K562 (cell line): ENCODE measurements around the gene NPPC. TPM values are rescaled to one million over a fixed set of nuclear protein-coding genes. Genes with fewer than 3 reads are reported as not detected.

Experiments
- ATAC-seq: fragments of 200-7000 bp; cut with Tn5 transposase; 3 replicates; pipeline ENCODE4 v1.9.1; 2020; ENCODE audit warnings: moderate library complexity
- BruUV-seq: library from RNA; stranded (reverse); fragments of 400-500 nt; replicated peaks from 2 replicates; lab custom pipeline; 2021; lab: Mats Ljungman, UMichigan
- CTCF ChIA-PET: fragments of 300-600 bp; formaldehyde crosslinking; extraction: SDS; loops from one replicate; lab custom pipeline; 2021; ENCODE audit warnings: low intra/inter-chr PET ratio; lab: Yijun Ruan, JAX
- POLR2A ChIA-PET: fragments of 300-600, 350-650 bp; sonication (Branson Sonifier 250); formaldehyde crosslinking; extraction: SDS; loops from one replicate; lab custom pipeline; 2021; ENCODE audit warnings: antibody characterized with exemption, inconsistent platforms; lab: Yijun Ruan, JAX
- DNase-seq, 4 experiments: peaks; one replicate each; pipeline versions ENCODE4 v3.0.0 to v3.0.0-alpha.2; 2011 to 2018; ENCODE audit warnings: low spot score in 3 of 4, mixed read lengths in 3 of 4; ENCODE audit errors: extremely low read depth in 1 of 4
- FAIRE-seq: peaks from 2 replicates; lab custom pipeline; 2011; peaks lifted over from hg19 to GRCh38; lab: Jason Lieb, UNC
- H2AFZ ChIP-seq: 2 replicates; pipeline ENCODE4 v1.6.0; 2011; ENCODE audit warnings: low read depth, low read length, control low read depth, inconsistent platforms
- H3K27ac ChIP-seq: fragments of 200-600 bp; 3 replicates; pipeline ENCODE4 v1.8.0; 2011; ENCODE audit warnings: low read depth, mild to moderate bottlenecking, control low read depth, inconsistent platforms, low read length, moderate library complexity, mixed read lengths; ENCODE audit errors: extremely low read depth
- H3K27me3 ChIP-seq, 2 experiments: fragments of 300-600 bp in 1 of 2; 2 replicates in 1 of 2; 3 replicates in 1 of 2; pipeline versions ENCODE4 v1.6.0 to v1.8.0; 2011; ENCODE audit warnings: inconsistent platforms in 2 of 2, low read length in 2 of 2, mild to moderate bottlenecking in 1 of 2, mixed read lengths in 1 of 2, moderate library complexity in 1 of 2; ENCODE audit not compliant: control insufficient read depth in 2 of 2, insufficient read depth in 2 of 2
- H3K36me3 ChIP-seq: fragments of 300-600 bp; 3 replicates; pipeline ENCODE4 v1.8.0; 2011; ENCODE audit warnings: mild to moderate bottlenecking, low read length, inconsistent platforms; ENCODE audit not compliant: control insufficient read depth, insufficient read depth
- H3K4me1 ChIP-seq, 2 experiments: fragments of 200-600 bp in 1 of 2; replicated peaks in 1 of 2; 2 replicates in 1 of 2; 3 replicates in 1 of 2; pipeline versions ENCODE4 v1.5.1 to v1.8.0; 2011; ENCODE audit warnings: inconsistent platforms in 2 of 2, low read length in 2 of 2, mild to moderate bottlenecking in 1 of 2, mixed read lengths in 1 of 2, moderate library complexity in 1 of 2; ENCODE audit not compliant: control insufficient read depth in 2 of 2, insufficient read depth in 2 of 2
- H3K4me2 ChIP-seq: 2 replicates; pipeline ENCODE4 v1.6.1; 2011; ENCODE audit warnings: low read length, control low read depth, inconsistent platforms, mixed read lengths; ENCODE audit not compliant: insufficient read depth
- H3K4me3 ChIP-seq: fragments of 200-600 bp; sonication (generic), shearing (Covaris generic); 2 replicates; pipeline ENCODE4 v1.5.1; 2016; ENCODE audit warnings: control low read depth, inconsistent platforms
- H3K79me2 ChIP-seq: fragments of 200-600 bp; 3 replicates; pipeline ENCODE4 v1.8.0; 2011; ENCODE audit warnings: low read length, inconsistent platforms; ENCODE audit not compliant: control insufficient read depth, insufficient read depth
- H3K9ac ChIP-seq, 2 experiments: 2 replicates each; pipeline versions ENCODE4 v1.6.0 to v1.6.1; 2011; ENCODE audit warnings: low read depth in 2 of 2, low read length in 2 of 2, control low read depth in 1 of 2, inconsistent platforms in 1 of 2, mild to moderate bottlenecking in 1 of 2, mixed read lengths in 1 of 2; ENCODE audit not compliant: insufficient read depth in 1 of 2
- H3K9me1 ChIP-seq: one replicate; pipeline ENCODE4 v1.6.0; 2011; ENCODE audit warnings: inconsistent platforms, mild to moderate bottlenecking, low read length, moderate library complexity; ENCODE audit not compliant: control insufficient read depth, insufficient read depth
- H3K9me3 ChIP-seq: replicated peaks from 2 replicates; pipeline ENCODE4 v1.5.1; 2011; ENCODE audit warnings: low read depth, low read length, inconsistent platforms; ENCODE audit not compliant: control insufficient read depth, insufficient read depth
- H4K20me1 ChIP-seq: replicated peaks from 2 replicates; pipeline ENCODE4 v1.6.1; 2011; ENCODE audit warnings: low read length, inconsistent platforms, mixed read lengths; ENCODE audit not compliant: control insufficient read depth, insufficient read depth
- AFF4 ChIP-seq: sonication (generic); formaldehyde crosslinking; IDR thresholded peaks from 2 replicates; pipeline ENCODE4 v1.8.0; 2023; ENCODE audit warnings: mild to moderate bottlenecking, missing genetic modification reagents
- CBFA2T3 ChIP-seq: fragments of 450-650 bp; IDR thresholded peaks from 2 replicates; pipeline ENCODE4 v1.6.1; 2017
- CCNT2 ChIP-seq: IDR thresholded peaks from 2 replicates; pipeline ENCODE4 v1.6.1; 2011; ENCODE audit warnings: borderline replicate concordance, low read depth, mild to moderate bottlenecking, moderate library complexity, mixed read lengths, low read length; ENCODE audit not compliant: insufficient read length; ENCODE audit errors: extremely low read depth
- CREB3L1 ChIP-seq: fragments of 450-650 bp; IDR thresholded peaks from 2 replicates; pipeline ENCODE4 v1.6.1; 2014; ENCODE audit warnings: low read depth, mild to moderate bottlenecking, moderate library complexity, borderline replicate concordance
- EGR1 ChIP-seq: fragments of 450-650 bp; conservative IDR thresholded peaks from 2 replicates; pipeline ENCODE4 v1.6.1; 2017; ENCODE audit warnings: mild to moderate bottlenecking
- HDGF ChIP-seq: fragments of 450-650 bp; IDR thresholded peaks from 2 replicates; pipeline ENCODE4 v1.6.1; 2016
- MCM7 ChIP-seq, 2 experiments: fragments of 450-650 bp; IDR thresholded peaks; 2 replicates each; pipeline ENCODE4 v1.6.1; 2016 to 2018
- MEF2A ChIP-seq: IDR thresholded peaks from 2 replicates; pipeline ENCODE4 v1.6.1; 2011; ENCODE audit warnings: low read depth, mild to moderate bottlenecking, low read length, moderate library complexity; ENCODE audit not compliant: control insufficient read depth
- MIER1 ChIP-seq: fragments of 450-650 bp; IDR thresholded peaks from 2 replicates; pipeline ENCODE4 v1.6.1; 2016; ENCODE audit warnings: antibody characterized with exemption, mild to moderate bottlenecking, low read depth
- MLX ChIP-seq, 2 experiments: fragments of 450-650 bp in 1 of 2; sonication (generic) in 1 of 2; formaldehyde crosslinking; conservative IDR thresholded peaks; 2 replicates each; pipeline versions ENCODE4 v1.4.0 to v1.8.1; 2020 to 2022; ENCODE audit warnings: mild to moderate bottlenecking in 1 of 2, missing genetic modification reagents in 1 of 2
- NONO ChIP-seq, 2 experiments: fragments of 200-400 bp in 1 of 2; fragments of 450-650 bp in 1 of 2; formaldehyde crosslinking in 1 of 2; IDR thresholded peaks; 2 replicates each; pipeline ENCODE4 v1.6.1; 2017; ENCODE audit warnings: low read depth in 2 of 2, mild to moderate bottlenecking in 2 of 2, moderate library complexity in 2 of 2, low read length in 1 of 2
- PTTG1 ChIP-seq: fragments of 450-650 bp; IDR thresholded peaks from 2 replicates; pipeline ENCODE4 v1.6.1; 2016; ENCODE audit warnings: low read depth, mild to moderate bottlenecking, missing genetic modification characterization, missing compliant biosample characterization
- SLC30A9 ChIP-seq: fragments of 250-450 bp; sonication (Bioruptor Pico); IDR thresholded peaks from 2 replicates; pipeline ENCODE4 v1.8.0; 2022; ENCODE audit warnings: mild to moderate bottlenecking, moderate library complexity
- ZKSCAN1 ChIP-seq: fragments of 150-350 bp; IDR thresholded peaks from 2 replicates; pipeline ENCODE4 v1.6.1; 2016; ENCODE audit warnings: low read depth, low read length
- WGBS: fragments of 100-300 bp; shearing (Covaris generic); methylation state at CpG from one replicate; pipeline ENCODE4 v1.1.6; 2016; ENCODE audit warnings: low coverage, mixed read lengths; ENCODE audit not compliant: insufficient coverage; ENCODE audit errors: missing lambda C conversion rate; 5-methylcytosine and 5-hydroxymethylcytosine counted together
- in situ Hi-C: fragments of 300-500 bp; cut with MboI; formaldehyde crosslinking; loops from 4 replicates; pipeline ENCODE4 v1.15.0; 2018; ENCODE audit warnings: inconsistent platforms, mixed read lengths
- intact Hi-C: fragments of 100-400 bp; cut with micrococcal nuclease; formaldehyde crosslinking; loops from 2 replicates; pipeline ENCODE4 v1.14.2; 2022
- polyA plus RNA-seq, 8 experiments: library from polyadenylated mRNA; depleted of rRNA in 4 of 8; stranded (reverse) in 5 of 8; unstranded in 3 of 8; fragments of >200 nt; fragmentation: Nextera tagmentation in 2 of 8; fragmentation: Illumina TruSeq in 1 of 8; extraction: Ambion mirVana in 2 of 8; extraction: Trizol in 1 of 8; gene quantifications; 2 replicates each; pipeline versions ENCODE4 v1.2.1 to v1.2.3, GENCODE V29; 2011 to 2014; ENCODE audit warnings: inconsistent platforms in 1 of 8, missing spikeins in 1 of 8
- total RNA-seq, 7 experiments: library from RNA; depleted of rRNA in 6 of 7; stranded (reverse); fragments of >200 nt in 6 of 7; fragmentation: Illumina TruSeq in 2 of 7; extraction: Trizol in 2 of 7; gene quantifications; 2 replicates each; pipeline versions ENCODE4 v1.2.1 to v1.2.3, GENCODE V29; 2011 to 2021; ENCODE audit warnings: low replicate concordance in 1 of 7

Gene NPPC
- total and polyA plus RNA-seq, 9 of the 15 experiments (the other 6 are each of a cell fraction or from before 2014, with no cell fraction given): not detected

GRCh38 chr2:231931481-231931915 lies 5.3 kb upstream of the NPPC start:
- no peak for DNase-seq
- intact Hi-C loops: no loop called here
- WGBS: 7% methylated on average over 7 of the region's 7 CpGs
- TF ChIP-seq EGR1 (no peak), CREB3L1 (no peak), HDGF (no peak), MLX (CRISPR knock-in tag; conservative IDR thresholded peaks at IDR 0.05) (no peak), MIER1 (no peak), CBFA2T3 (no peak), PTTG1 (tag) (no peak), SLC30A9 (CRISPR knock-in tag) (no peak), MCM7 (IDR thresholded peaks at IDR 0.05) (no peak), NONO (IDR thresholded peaks at IDR 0.05; ENCODE audit: low read depth in 2 of 2, low read length in 1 of 2) (no peak), ZKSCAN1 (no peak), AFF4 (CRISPR knock-in tag) (no peak), CCNT2 (no peak), MEF2A (no peak)

More at GRCh38 chr2:231931481-231931915, 5.3 kb upstream of the NPPC start:
- Histone ChIP-seq H3K9me3 (no peaks in the 10 kb centered on the region), H2AFZ (no peak overlapping the region), H3K27me3 (peaks cover 7 to 42% of the 10 kb centered on the region in 2 experiments; a peak in 4 of 5 replicates), H3K4me3 (no peak overlapping the region), H3K4me2 (no peak overlapping the region), H3K27ac (no peak overlapping the region), H3K36me3 (no peaks in the 10 kb centered on the region), H3K9ac (no peak overlapping the region), H3K79me2 (no peaks in the 10 kb centered on the region), H3K9me1 (no peaks in the 10 kb centered on the region), H3K4me1 (peaks cover 0 to 21% of the 10 kb centered on the region in 2 experiments; a peak in 2 of 5 replicates), H4K20me1 (0 out of 2 replicates have a peak, but pooled peaks cover 4% of the 10 kb centered on the region)
- no peak for ATAC-seq
- in situ Hi-C loops: no loop called here
- CTCF ChIA-PET: no interaction called here
- FAIRE-seq: no peak
- BruUV-seq: no TSS peak
- POLR2A ChIA-PET: no interaction called here
